ENCODE data around the gene GRIK4.
"Not testable (repeated sequence)": the region's sequence is repeated elsewhere in the genome, so short reads cannot be mapped to it uniquely, and the experiment has no call there.

Gene GRIK4

GRCh38 chr11:120740380-120740779 is 228.8 kb downstream of the GRIK4 start:
- no peak for FAIRE-seq
- DNase-seq (ENCODE audit: low spot score) = no peak

GRCh38 chr11:120744016-120744994 is 232.8 kb downstream of the GRIK4 start:
- DNase-seq (ENCODE audit: low spot score) = no peak
- FAIRE-seq = no peak

- FAIRE-seq (no peak), DNase-seq (ENCODE audit: low spot score) (no peak)
Observed at GRCh38 chr11:120746376-120746775, 234.8 kb downstream of the GRIK4 start.

- DNase-seq (ENCODE audit: low spot score) (peak; percentile 61), FAIRE-seq (no peak)
Observed at GRCh38 chr11:120746836-120747609, 235.5 kb downstream of the GRIK4 start.

- FAIRE-seq (no peak), DNase-seq (ENCODE audit: low spot score) (no peak)
Observed at GRCh38 chr11:120747850-120748814, 236.6 kb downstream of the GRIK4 start.

GRCh38 chr11:120749395-120749794 is 237.8 kb downstream of the GRIK4 start:
- FAIRE-seq (no peak), DNase-seq (ENCODE audit: low spot score) (no peak)

- FAIRE-seq (no peak), DNase-seq (ENCODE audit: low spot score) (no peak)
Observed at GRCh38 chr11:120750647-120751549, 239.3 kb downstream of the GRIK4 start.

- FAIRE-seq = no peak
- no peak for DNase-seq (ENCODE audit: low spot score)
Observed at GRCh38 chr11:120751550-120751949, 240.0 kb downstream of the GRIK4 start.

GRCh38 chr11:120752668-120753067 is 241.1 kb downstream of the GRIK4 start:
- DNase-seq (ENCODE audit: low spot score) (no peak), FAIRE-seq (no peak)

GRCh38 chr11:120756931-120757330 is 245.4 kb downstream of the GRIK4 start:
- FAIRE-seq (no peak), DNase-seq (ENCODE audit: low spot score) (no peak)

GRCh38 chr11:120759046-120759445 is 247.5 kb downstream of the GRIK4 start:
- no peak for DNase-seq (ENCODE audit: low spot score)

GRCh38 chr11:120765710-120766109 is 254.2 kb downstream of the GRIK4 start:
- FAIRE-seq; DNase-seq (ENCODE audit: low spot score): not testable (repeated sequence)

More at GRCh38 chr11:120759046-120759445, 247.5 kb downstream of the GRIK4 start:
- no peak for FAIRE-seq

GRCh38 chr11:120766318-120766717 is 254.8 kb downstream of the GRIK4 start:
- DNase-seq (ENCODE audit: low spot score) (no peak), FAIRE-seq (no peak)

- DNase-seq (ENCODE audit: low spot score) (no peak), FAIRE-seq (no peak)
Observed at GRCh38 chr11:120768949-120769348, 257.4 kb downstream of the GRIK4 start.

GRCh38 chr11:120769906-120770305 is 258.4 kb downstream of the GRIK4 start:
- FAIRE-seq = no peak
- no peak for DNase-seq (ENCODE audit: low spot score)

- DNase-seq (ENCODE audit: low spot score) (no peak), FAIRE-seq (no peak)
Observed at GRCh38 chr11:120771551-120772060, 260.1 kb downstream of the GRIK4 start.

- no peak for FAIRE-seq
Observed at GRCh38 chr11:120773501-120774031, 262.0 kb downstream of the GRIK4 start.

GRCh38 chr11:120774591-120775386 is 263.2 kb downstream of the GRIK4 start:
- FAIRE-seq = no peak
- DNase-seq (ENCODE audit: low spot score) = no peak

More at GRCh38 chr11:120773501-120774031, 262.0 kb downstream of the GRIK4 start:
- DNase-seq (ENCODE audit: low spot score) = peak; percentile 40
